H1 (cell line): ENCODE results near the gene SPP1.

Experiments
- CTCF ChIP-seq, 3 experiments: IDR thresholded peaks; 1 replicate in 2 of 3; 2 replicates in 1 of 3; pipeline versions ENCODE4 v1.5.1 to v1.6.1; 2011; ENCODE audit warnings: low read length in 3 of 3, mild to moderate bottlenecking in 3 of 3, inconsistent platforms in 2 of 3, low read depth in 1 of 3, moderate library complexity in 1 of 3; ENCODE audit not compliant: insufficient read depth in 1 of 3; ENCODE audit errors: control extremely low read depth in 1 of 3
- EP300 ChIP-seq, 2 experiments: IDR thresholded peaks; 1 replicate in 1 of 2; 2 replicates in 1 of 2; pipeline ENCODE4 v1.6.1; 2011 to 2012; ENCODE audit warnings: low read depth in 2 of 2, low read length in 2 of 2, mild to moderate bottlenecking in 2 of 2, borderline replicate concordance in 1 of 2, inconsistent platforms in 1 of 2, moderate library complexity in 1 of 2
- EZH2 ChIP-seq: fragments of 200-600 bp; sonication (generic); IDR thresholded peaks from 2 replicates; pipeline ENCODE4 v1.7.1; 2012; ENCODE audit warnings: low read depth, mild to moderate bottlenecking, moderate library complexity, low read length, inconsistent platforms; ENCODE audit not compliant: severe bottlenecking
- GTF2F1 ChIP-seq: IDR thresholded peaks from 2 replicates; pipeline ENCODE4 v1.6.1; 2012; ENCODE audit warnings: low read depth, low read length, improper control_type of control experiment, borderline replicate concordance
- POLR2AphosphoS5 ChIP-seq: IDR thresholded peaks from 2 replicates; pipeline ENCODE4 v1.6.1; 2011; ENCODE audit warnings: low read depth, low read length
- SP2 ChIP-seq: IDR thresholded peaks from 2 replicates; pipeline ENCODE4 v1.6.1; 2012; ENCODE audit warnings: mild to moderate bottlenecking, low read length, inconsistent platforms

- TF ChIP-seq GTF2F1 (no peak), CTCF (IDR thresholded peaks at IDR 0.05; ENCODE audit: control extremely low read depth in 1 of 3, insufficient read depth in 1 of 3, low read depth in 1 of 3, low read length in 3 of 3) (no peak), EZH2 (no peak), SP2 (no peak), EP300 (IDR thresholded peaks at IDR 0.05; ENCODE audit: borderline replicate concordance in 1 of 2, low read depth in 2 of 2, low read length in 2 of 2) (no peak), POLR2AphosphoS5 (peak; percentile 96)
Observed at GRCh38 chr4:87934973-87935372, 40.5 kb upstream of the SPP1 start.
